Lung microvascular endothelial cell (primary cell): ENCODE measurements around the gene AMPH. TPM values are rescaled to one million over a fixed set of nuclear protein-coding genes. Genes with fewer than 3 reads are reported as not detected.
"Not testable (repeated sequence)": the region's sequence is repeated elsewhere in the genome, so short reads cannot be mapped to it uniquely, and the experiment has no call there.

Experiments
- DNase-seq, 2 donors: peaks; one replicate each; pipeline versions ENCODE4 v3.0.0 to v3.0.0-alpha.2; 2010; ENCODE audit warnings: low read depth in 2 of 2
- total RNA-seq: library from RNA; depleted of rRNA; stranded (reverse); fragments of >200 nt; gene quantifications from 2 replicates; pipeline ENCODE4 v1.2.1, GENCODE V29; 2014

Gene AMPH
- total RNA-seq, 1 donor from 2014 or later = not detected

DNA sequence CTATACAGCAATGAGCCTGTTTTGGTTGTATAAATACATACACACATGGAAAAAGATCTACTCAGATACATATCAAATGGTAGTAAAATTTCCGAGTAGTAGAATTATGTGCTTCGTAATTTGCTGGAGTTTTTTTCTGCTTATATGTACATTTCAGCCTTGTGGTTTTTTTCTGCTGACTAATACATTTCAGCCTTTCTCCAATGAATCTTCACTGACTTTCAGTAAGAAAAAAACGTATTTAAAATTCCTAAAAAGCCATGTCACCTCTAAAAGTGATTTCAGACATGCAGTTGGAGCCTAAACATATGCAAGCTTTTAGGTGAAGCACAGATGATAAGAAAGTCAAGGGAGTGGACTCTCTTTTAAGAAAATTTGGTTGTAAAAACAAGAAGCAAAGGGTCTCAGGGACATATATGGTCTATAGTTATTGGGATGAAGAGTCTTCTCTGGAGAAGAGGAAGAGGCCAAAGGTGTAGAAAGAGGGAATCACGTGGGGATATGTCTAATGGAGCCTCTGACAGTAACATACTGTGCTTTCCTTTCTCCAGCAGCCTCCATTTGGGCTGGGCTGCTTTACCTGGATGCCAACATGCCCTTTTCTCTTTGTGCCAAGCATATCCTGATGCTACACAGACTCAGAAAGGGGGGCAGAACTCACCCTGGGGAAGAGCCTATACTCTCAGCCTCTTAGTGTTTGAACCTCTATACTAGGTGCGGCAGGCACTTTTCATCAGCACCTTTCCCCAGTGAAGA lies 2.4 kb downstream of the AMPH start:
- no peak for DNase-seq

DNA sequence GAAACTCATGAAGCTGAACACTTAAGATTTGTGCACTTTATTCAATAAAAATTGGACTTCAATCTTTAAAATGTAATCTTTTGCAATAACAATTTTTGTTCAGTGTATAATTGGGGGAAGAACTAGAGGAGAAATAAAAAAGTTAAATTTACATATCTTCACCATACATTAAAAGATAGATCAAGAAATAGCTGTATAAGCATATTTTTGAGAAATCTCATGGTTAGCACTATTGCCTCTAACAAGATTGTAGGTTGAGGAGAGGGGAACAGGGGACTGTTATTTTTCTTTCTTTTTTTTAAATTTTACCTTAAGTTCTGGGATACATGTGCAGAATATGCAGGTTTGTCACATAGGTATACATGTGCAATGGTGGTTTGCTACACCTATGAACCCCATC lies 5.3 kb downstream of the AMPH start:
- DNase-seq = no peak

DNA sequence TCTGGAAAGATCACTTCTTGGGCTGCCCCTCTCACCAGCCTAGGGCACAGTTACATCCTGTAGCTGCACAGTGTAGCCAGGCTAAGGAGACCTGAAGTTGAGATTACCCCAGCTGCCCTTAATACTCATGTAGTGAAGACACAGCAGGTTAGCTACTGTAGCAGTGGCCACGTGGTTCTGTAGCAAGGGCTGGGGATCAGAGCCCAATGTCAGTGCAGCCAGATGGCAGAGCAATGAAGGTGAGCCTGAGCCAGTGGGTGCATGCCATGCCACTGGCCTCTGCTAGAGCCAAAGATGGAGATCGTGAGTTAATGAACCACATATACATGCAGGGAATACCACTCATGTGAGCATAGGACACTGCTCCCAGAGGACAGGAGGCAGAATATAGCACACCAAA lies 15.5 kb downstream of the AMPH start:
- no peak for DNase-seq

DNA sequence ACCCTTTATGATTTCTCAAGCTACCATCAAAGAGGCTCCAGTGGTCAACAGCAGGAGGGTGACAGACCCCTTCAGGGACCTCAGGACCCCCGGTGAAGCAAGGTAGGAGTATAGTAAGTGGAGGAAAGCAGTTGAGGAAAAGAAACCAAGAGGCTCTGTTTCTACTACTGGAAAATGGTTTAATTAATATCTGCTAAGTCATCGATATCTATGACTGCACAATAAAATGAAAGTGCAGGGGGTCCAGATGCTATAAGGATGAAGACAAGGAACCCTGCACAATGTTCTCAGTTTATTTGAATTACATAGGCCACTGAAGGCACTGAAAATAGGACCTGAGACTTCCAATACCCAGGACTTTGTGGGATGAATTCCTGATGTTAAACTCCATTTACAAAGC lies 23.7 kb downstream of the AMPH start:
- DNase-seq = no peak

DNA sequence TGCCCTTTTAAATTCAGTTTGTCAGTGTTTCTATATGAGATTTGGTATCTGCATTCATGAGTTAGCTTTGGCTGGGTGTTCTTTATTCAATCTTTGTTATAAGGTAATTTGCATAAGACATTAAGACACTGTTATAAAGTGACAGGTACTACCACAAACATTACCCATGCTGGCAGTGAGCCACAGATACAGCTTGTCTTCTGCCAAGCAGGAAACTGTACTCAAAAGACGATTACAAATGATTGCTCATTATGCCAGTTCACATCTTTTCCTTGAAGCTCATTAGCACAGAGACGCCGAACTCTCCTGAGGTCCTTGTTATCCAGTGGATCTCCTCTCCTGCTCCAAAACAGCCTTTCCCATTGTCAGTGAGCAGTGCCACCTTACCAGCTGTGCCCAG lies 30.4 kb downstream of the AMPH start:
- no peak for DNase-seq

DNA sequence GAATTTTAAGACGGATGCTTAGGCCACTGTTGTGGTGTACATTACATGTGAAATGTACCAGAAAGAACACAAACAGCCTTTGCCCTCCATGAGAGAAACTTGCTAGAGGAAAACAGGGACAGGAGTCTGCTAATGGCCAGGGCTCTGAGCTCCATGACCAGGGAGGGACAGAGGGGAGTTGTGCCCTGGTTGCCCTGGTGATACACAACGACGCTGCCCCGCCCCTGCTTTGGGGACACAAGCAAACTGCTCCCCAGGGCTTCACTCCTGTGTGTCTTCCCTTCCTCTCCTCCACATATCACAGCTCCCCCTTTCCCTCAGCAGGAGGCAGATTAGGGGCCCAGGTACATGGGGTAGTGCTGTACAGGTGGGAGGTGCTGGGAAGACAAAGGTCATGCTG lies 36.2 kb downstream of the AMPH start:
- no peak for DNase-seq

DNA sequence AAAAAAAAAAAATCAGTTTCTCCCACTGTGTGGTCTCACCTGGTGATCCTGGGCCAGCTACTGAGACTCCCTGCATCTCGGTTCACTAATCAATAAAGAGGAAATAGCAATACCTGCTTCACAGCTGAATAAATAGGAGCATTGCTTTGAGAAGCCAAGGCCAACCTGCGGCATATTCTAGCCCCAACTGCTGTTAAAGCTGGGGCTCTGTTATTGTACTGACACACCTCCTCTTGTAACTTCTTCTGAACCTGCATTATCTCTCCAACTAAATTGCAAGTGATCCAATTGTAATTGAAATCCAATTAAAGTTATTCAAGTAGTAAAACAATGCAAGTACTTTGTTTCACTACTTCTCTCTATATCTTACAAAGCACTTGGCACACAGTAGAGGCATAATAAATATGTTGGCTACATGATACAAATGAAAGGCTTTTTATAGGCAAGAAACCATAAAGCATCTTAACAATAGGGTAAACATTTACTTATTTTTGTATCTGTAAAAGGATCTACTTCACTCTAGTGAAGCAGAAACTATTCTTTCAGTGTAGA lies 38.4 kb downstream of the AMPH start:
- DNase-seq = no peak

DNA sequence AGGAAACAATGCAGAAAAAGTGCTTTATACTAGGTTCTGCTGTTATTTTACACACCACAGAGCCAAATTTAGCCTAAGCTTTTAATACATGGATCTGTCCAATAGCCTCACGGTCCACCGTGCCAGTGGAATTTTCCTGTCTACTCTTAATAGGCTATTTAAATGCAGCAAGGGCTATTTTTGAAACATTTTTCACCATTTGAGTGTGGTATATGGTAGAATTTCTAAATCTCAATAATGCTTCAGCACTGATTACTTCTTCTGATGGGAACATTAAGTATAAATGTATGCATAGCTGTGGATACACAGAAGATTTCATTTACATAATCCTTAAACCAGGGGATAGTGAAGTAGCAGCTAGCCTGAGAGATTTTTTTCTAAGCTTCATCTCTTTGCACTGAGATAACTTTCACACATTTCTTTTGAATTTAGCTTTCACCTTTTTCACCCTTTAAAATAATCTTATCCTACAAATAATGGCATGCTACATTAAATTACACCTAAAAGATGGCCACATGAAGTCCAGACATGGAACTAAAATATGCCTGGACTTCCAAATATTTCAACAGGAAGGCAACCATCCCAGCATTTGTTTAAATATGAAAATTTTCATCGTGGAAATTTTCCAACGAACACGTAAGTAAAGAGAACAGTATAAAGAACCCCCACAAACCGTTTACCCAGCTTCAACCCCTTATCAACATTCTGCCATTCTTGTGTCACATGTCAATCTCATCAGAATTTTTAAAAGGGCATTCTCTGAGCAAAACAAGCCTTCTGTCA lies 45.4 kb downstream of the AMPH start:
- no peak for DNase-seq

DNA sequence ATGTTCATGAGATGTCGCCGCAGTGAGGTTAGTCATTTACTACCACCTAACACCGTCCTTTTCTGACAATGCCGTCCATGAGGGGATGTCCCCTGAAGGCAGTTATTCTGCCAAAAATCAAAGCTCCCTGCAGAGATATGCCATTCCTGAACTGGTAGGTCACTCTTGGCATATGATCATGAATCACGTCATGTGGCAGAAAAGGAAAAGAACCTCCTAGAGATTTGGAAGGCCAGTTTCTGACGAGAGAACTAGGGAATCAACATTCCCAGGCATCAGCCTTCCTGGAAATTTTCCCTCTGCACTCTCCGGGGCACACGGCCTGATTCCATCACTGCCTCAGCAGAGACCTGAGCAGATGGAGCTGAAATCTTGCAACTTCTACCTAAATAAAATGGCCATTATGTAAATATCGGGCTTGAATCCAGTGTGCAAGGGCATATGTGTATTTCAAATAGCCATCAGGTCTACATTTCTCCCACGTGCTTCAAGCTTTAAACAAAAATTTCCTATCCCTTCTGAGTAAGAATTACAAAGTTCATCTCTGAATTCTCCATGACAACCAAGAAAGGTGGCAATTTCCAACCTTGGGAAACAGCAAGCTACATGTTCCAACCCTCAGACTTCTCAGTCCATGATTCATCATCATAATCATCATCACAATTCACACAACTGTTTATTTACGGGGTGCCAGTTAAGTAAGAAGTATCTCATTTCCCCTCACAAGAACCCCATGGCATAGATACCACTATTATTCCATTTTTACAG lies 46.5 kb downstream of the AMPH start:
- no peak for DNase-seq

DNA sequence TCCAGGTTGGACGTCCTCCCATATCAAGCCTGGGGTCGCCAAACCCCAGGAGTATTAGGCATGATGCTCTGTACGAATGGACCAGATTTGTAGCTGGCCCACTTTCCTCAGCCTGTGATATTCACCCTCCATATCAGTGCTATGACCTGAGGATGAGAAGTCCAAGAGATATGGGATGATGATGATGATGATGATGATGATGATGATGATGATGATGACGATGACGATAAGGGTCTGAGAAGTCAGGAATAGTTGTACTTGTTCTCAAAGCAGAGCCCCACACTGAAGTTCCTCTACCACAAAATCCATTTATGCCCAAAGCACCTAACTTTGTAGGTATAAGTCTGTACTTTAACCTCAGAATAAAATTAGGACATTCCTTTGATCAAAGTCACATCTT lies 50.7 kb downstream of the AMPH start:
- DNase-seq = no peak

DNA sequence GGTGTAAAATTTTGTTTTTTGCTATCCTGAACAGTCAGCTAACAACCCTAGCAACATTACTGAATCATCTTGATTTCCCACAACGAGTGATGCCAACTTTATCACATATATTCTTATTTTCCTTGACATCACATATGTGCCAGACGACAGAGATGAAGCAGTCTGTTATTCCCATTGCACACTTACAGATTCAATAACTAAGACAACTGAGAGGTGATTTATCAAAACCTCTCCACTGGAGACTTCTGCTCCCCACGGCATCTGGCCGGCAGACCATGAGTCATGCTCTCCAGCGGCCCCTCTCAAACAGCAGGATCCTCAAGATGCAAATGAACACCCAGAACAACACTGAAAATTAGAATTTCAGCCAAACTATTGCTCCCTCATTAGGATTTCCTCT lies 57.1 kb downstream of the AMPH start:
- DNase-seq = no peak

DNA sequence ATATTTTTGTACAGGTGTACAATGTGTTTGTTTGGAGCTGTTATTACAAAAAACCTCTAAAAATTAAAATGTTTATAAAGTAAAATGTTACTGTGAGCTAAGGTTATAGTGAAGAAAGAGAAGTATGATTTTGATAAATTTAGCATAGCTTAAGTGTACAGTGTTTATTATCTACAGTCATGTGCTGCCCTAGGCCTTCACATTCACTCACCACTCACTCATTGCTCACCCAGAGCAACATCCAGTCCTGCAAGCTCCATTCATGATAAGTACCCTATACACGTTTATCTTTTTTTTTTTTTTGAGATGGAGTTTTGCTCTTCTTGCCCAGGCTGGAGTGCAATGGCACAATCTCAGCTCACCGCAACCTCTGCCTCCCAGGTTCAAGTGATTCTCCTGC lies 59.6 kb downstream of the AMPH start:
- not testable (repeated sequence) for DNase-seq

DNA sequence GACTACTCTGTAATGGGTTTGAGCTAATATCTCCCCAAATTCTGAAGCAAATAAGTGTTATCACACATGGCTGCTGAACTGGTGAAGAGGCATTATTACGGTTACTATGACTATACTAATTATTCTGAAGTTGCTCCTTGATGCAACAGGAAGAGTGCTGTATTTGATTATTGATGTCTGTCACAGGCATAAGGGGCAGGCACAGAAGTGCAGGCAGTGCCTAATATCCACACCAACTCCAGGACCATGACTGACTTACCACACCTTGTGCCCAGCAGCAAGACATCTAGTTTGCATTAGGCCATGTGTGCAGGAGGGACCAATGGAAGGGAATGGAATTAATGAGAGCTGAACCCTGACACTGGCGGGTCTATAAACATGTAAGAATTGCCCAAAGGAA lies 62.7 kb downstream of the AMPH start:
- no peak for DNase-seq

DNA sequence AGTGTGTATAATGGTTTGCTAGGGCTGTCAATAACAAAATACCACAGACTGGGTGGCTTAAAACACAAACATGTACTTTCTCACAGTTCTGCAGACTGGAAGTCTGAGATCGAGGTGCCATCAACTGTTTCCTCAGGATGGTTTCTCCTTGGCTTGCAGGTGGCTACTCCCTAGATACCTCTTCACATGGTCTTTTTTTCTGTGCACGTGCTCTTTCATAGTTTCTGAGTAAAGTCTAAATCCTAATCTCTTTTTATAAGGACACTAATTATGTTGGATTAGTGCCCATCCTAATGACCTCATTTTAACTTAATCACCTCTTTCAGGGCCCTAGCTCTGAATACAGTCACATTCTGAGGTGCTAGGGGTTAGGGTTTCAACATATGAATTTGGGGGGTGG lies 65.9 kb downstream of the AMPH start:
- no peak for DNase-seq

DNA sequence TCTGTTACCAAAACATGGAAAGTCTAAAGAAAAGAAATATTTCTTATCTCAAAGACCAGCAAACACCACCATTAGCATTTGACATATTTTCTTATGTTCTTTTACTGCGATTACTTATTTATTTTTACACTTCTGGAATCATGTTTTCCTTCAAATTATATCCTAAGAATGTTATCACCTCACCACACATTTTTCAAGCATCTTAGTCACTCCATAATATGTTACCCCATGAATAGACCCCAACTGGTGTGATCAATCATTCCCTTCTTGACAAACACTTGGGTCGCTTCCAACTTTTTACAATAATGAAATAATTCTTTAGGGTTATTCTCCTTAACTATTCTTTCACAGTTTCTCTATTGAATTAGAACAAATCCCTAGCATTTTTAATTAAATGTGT lies 67.4 kb downstream of the AMPH start:
- DNase-seq = no peak

DNA sequence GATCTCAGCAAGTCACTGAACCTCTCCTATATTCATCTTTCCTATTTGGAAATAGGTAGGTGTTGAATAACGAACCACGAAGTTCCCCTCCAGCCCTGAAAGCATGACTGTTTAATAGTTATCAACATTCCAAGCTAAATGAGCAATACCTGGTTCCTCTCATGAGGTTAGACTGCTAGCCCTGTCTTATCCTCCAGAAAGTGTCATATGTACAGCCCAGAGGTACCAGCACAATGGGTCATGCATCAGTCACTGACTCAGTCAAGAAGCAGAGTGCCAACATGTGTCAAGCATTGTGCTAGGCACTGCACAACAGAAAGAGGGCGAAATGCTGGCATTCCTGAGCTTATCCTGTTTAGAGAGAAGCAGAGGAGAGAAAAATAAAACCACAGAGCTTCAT lies 70.0 kb downstream of the AMPH start:
- no peak for DNase-seq

DNA sequence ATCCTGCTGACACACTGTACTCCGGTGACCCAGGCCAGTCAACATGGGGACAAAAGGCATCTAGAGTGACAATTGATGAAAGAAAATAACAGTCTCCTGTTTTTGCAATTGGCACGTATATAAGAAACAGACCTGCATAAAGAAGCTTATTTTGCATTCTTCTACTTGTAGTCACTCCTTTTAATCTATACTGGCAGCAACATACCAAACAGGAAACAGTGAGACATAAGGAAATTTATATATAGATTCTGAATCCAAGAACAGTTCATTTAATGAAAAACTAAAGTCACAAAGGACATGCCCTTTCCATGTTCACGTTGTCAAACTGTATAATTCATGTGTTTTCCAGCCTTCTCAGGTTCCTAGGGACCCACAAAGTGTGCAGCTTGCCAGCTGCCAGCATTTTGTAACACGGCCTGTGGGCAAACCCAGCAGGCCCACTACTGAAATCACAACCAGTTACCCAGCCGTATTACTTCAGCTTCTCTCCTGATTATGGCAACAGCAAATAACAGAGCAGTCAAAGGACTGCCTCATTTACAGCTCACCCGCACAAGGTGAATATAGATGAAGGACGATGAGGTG lies 72.3 kb downstream of the AMPH start:
- no peak for DNase-seq

DNA sequence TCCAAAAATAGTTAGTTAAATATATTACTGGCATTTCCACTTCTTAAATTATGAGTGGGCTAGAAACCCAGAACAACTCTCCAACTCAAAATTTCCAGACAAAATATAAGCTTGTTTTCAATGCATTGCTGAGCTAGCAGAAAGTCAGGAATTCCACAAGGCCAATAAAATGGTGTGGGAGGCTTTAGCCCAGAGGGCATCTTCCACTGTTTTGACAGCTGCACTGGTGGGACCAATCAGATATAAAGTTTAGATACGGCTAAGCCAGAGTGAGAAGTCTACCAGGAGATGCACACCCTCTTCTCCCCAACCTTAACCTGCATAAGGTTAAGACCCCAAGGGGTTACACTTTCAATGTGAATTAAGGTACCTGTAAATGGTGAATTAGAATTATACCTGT lies 76.6 kb downstream of the AMPH start:
- DNase-seq = no peak

DNA sequence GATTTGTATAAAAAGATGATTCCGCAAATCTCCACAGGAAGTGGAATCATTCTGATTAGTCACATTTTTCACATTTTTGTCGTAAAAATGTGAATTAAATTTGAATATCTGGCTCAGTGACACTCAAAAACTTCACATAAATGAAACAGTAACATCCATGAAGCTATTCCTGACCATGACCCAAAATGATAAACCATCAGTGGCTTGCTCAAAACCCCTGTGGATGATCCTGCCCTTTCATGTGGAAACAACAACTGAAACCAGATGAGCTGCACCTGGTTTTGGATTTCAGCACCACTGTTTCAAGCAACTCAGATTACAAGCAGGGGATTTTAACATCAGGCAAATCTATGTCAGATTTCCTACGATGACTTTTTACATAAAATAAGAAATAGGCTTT lies 80.3 kb downstream of the AMPH start:
- DNase-seq = no peak

DNA sequence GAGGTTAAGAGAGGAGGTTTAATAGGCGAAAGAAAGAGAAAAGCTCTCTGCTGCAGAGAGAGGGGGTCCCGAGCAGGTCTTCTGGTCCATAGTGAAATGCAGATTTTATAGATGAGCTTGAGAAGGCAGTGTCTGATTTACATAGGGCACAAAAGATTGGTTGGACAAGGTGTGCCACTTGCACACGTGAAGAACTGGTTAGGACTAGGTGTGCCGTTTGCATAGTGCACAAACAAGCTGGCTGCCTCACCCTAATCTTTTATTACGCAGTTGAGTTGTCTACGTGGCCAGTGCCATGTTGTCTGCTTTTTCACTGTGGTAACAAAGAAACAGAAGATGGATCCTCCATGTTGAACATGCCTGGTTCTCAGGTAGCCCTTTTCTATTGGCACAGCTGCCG lies 82.6 kb downstream of the AMPH start:
- no peak for DNase-seq

DNA sequence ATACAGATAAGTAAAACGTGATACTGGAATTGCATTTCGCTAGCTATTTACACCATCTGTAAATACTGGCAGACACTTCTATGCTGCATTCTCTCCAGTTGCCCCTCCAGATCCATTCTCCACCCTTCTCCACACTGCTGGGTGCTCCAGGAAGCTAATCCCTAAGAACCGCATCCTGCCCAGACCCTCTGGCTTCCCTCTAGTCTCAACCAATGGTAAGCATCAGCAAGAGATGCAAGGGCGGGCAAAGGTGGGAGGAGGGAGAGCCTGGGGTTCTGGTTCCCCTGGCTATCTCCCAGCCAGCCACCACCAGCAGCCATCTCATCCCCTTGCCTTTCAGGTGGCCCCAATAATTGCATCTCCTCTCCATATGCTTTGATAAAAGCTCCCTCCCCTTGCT lies 84.4 kb downstream of the AMPH start:
- no peak for DNase-seq

DNA sequence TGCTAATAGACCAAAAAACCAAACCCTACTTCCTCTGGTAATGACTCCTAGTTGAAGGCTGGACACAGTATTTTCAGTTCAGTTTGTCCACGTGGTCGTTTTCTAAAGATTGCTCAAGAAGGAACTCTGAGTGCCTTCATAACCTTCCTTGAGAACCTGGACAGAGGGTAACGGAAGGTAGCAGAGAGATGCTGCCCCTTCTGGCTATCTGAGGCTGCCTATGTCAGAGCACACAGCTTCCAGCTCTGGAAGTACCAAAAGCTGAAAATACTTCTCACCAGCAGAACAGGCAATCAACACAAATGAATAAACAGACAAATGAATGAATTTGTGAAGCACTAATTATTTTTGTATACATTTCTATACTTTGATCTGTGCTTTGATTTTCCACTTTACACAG lies 85.2 kb downstream of the AMPH start:
- DNase-seq = no peak
